ENCODE results near the gene YWHAQ.
A peak's percentile ranks its signal among the peaks of the same experiment; 100 is the strongest.
"Not testable (repeated sequence)": the region's sequence is repeated elsewhere in the genome, so short reads cannot be mapped to it uniquely, and the experiment has no call there.

Gene YWHAQ

GRCh38 chr2:9585486-9585885 lies 45.3 kb downstream of the YWHAQ start:
- no peak for DNase-seq (ENCODE audit: low read depth)
- TF ChIP-seq CTCF (conservative IDR thresholded peaks at IDR 0.05; ENCODE audit: low read depth, low read length) = no peak
- no peak overlapping the region for H3K4me3 ChIP-seq (ENCODE audit: low read depth, low read length)

- not testable (repeated sequence) for DNase-seq (ENCODE audit: low read depth); H3K4me3 ChIP-seq (ENCODE audit: low read depth, low read length)
Observed at GRCh38 chr2:9584902-9585301, 45.9 kb downstream of the YWHAQ start.

GRCh38 chr2:9582624-9583023 lies 48.2 kb downstream of the YWHAQ start:
- no peak overlapping the region for H3K4me3 ChIP-seq (ENCODE audit: low read depth, low read length)
- DNase-seq (ENCODE audit: low read depth) = no peak
- TF ChIP-seq CTCF (conservative IDR thresholded peaks at IDR 0.05; ENCODE audit: low read depth, low read length) = no peak

GRCh38 chr2:9578467-9579235 lies 52.1 kb downstream of the YWHAQ start:
- DNase-seq (ENCODE audit: low read depth) = no peak
- no peak for TF ChIP-seq CTCF (conservative IDR thresholded peaks at IDR 0.05; ENCODE audit: low read depth, low read length)
- H3K4me3 ChIP-seq (ENCODE audit: low read depth, low read length) = no peak overlapping the region

- TF ChIP-seq CTCF (conservative IDR thresholded peaks at IDR 0.05; ENCODE audit: low read depth, low read length) = no peak
- H3K4me3 ChIP-seq (ENCODE audit: low read depth, low read length) = no peak overlapping the region
- DNase-seq (ENCODE audit: low read depth) = no peak
Observed at GRCh38 chr2:9574331-9574730, 56.5 kb downstream of the YWHAQ start.

GRCh38 chr2:9573840-9574239 lies 57.0 kb downstream of the YWHAQ start:
- no peak overlapping the region for H3K4me3 ChIP-seq (ENCODE audit: low read depth, low read length)
- TF ChIP-seq CTCF (conservative IDR thresholded peaks at IDR 0.05; ENCODE audit: low read depth, low read length) = no peak
- no peak for DNase-seq (ENCODE audit: low read depth)

- TF ChIP-seq CTCF (conservative IDR thresholded peaks at IDR 0.05; ENCODE audit: low read depth, low read length) = no peak
- DNase-seq (ENCODE audit: low read depth) = peak; percentile 26
- H3K4me3 ChIP-seq (ENCODE audit: low read depth, low read length) = no peak overlapping the region
Observed at GRCh38 chr2:9573013-9573720, 57.6 kb downstream of the YWHAQ start.
